Transverse colon (tissue), 4 donors: ENCODE results near the gene RGR. TPM values are rescaled to one million over a fixed set of nuclear protein-coding genes. Genes with fewer than 3 reads are reported as not detected.
A peak's percentile ranks its signal among the peaks of the same experiment; 100 is the strongest.

Experiments used
- DNase-seq: peaks from one replicate; pipeline ENCODE4 v3.0.0-alpha.2; 2019
- H3K27ac ChIP-seq, 4 donors: fragments of 200-600 bp; sonication (generic); 2 replicates each; pipeline ENCODE4 v1.5.1; 2016 to 2018; ENCODE audit warnings: inconsistent platforms in 4 of 4
- H3K27me3 ChIP-seq: fragments of 200-600 bp; sonication (generic); 2 replicates; pipeline ENCODE4 v1.5.1; 2017; ENCODE audit warnings: inconsistent platforms
- H3K36me3 ChIP-seq, 4 donors: fragments of 200-600 bp; sonication (generic); 2 replicates each; pipeline ENCODE4 v1.5.1; 2017 to 2019; ENCODE audit warnings: inconsistent platforms in 4 of 4
- H3K4me1 ChIP-seq, 4 donors: fragments of 200-600 bp; sonication (generic); 2 replicates each; pipeline ENCODE4 v1.5.1; 2017 to 2020; ENCODE audit warnings: inconsistent platforms in 4 of 4
- H3K4me3 ChIP-seq, 4 donors: fragments of 200-600 bp; sonication (generic); 1 replicate in 1 of 4; 2 replicates in 3 of 4; pipeline versions ENCODE4 v1.5.1 to v1.6.1; 2017 to 2019; ENCODE audit warnings: inconsistent platforms in 4 of 4
- H3K9me3 ChIP-seq, 2 donors: fragments of 200-600 bp; sonication (generic); 2 replicates each; pipeline ENCODE4 v1.5.1; 2017 to 2019; ENCODE audit warnings: inconsistent platforms in 2 of 2
- EP300 ChIP-seq: sonication (generic); formaldehyde crosslinking; IDR thresholded peaks from one replicate; pipeline ENCODE4 v1.6.1; 2017; ENCODE audit warnings: antibody characterized with exemption, low read depth
- POLR2A ChIP-seq: fragments of 450-650 bp; IDR thresholded peaks from one replicate; pipeline ENCODE4 v1.6.1; 2016; ENCODE audit warnings: antibody characterized with exemption, mild to moderate bottlenecking, moderate library complexity
- POLR2AphosphoS5 ChIP-seq, 3 donors: sonication (generic); formaldehyde crosslinking; IDR thresholded peaks; one replicate each; pipeline ENCODE4 v1.6.1; 2016; ENCODE audit warnings: antibody characterized with exemption in 3 of 3
- WGBS, 2 donors: methylation state at CpG; one replicate each; pipeline ENCODE4 v1.1.5; 2018; ENCODE audit warnings: low coverage in 1 of 2; 5-methylcytosine and 5-hydroxymethylcytosine counted together
- in situ Hi-C, 4 donors: fragments of 200-750 bp; cut with MboI; loops; one replicate each; pipeline versions ENCODE4 v1.15.0 to v1.15.1; 2017; ENCODE audit warnings: low sequenced_read_pairs in 3 of 4, low pct_ligation_motif_present in 1 of 4, low pct_unique_long_range_greater_than_20kb in 1 of 4
- intact Hi-C: fragments of 100-400 bp; cut with DNase I; formaldehyde crosslinking; loops from one replicate; pipeline ENCODE4 v1.15.1; 2023; ENCODE audit warnings: low total_unique reads
- total RNA-seq, 4 donors: library from RNA; depleted of rRNA; stranded (reverse); fragments of >200 nt; gene quantifications; one replicate each; pipeline ENCODE4 v1.1.0, GENCODE V29; 2016
- TF ChIP-seq, protein P1 (sequence below), 5 experiments: fragments of 200-600 bp in 3 of 5; fragments of 450-650 bp in 2 of 5; sonication (generic) in 3 of 5; IDR thresholded peaks; 1 replicate in 2 of 5; 2 replicates in 3 of 5; pipeline ENCODE4 v1.5.1; 2016 to 2017; ENCODE audit warnings: antibody characterized with exemption in 5 of 5, inconsistent platforms in 3 of 5, mild to moderate bottlenecking in 2 of 5, moderate library complexity in 1 of 5

Gene RGR
- total RNA-seq, 4 donors from 2014 or later: 1.1 to 6.0 (median 1.2) TPM; not detected in 1

DNA sequence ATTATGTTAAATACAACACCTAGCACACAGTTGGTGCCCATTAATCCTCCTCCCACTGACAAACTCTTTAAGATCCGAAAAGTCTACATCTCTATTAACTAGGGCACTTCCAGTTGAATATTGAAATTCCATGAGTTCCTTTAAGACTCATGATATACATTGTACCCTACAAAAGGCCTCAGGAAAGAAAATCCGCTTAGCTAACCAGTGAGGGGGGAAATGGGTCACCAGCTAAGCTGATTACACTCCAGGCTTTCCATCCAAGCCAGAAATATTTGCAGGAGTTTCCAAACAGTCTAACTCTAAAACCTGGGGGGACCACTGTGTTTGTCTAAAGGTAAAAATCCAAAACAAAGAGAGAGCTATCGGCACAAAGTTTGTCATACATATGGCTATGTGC, 18.2 kb upstream of the RGR start:
- no peaks in the 10 kb centered on the region for H3K9me3 ChIP-seq
- H3K4me3 ChIP-seq: no peak overlapping the region
- DNase-seq: no peak
- no peaks in the 10 kb centered on the region for H3K4me1 ChIP-seq
- 72 to 80% methylated on average over 2 to 3 of the region's 3 CpGs for WGBS, 2 donors
- no peak overlapping the region for H3K27ac ChIP-seq
- peaks cover 5% of the 10 kb centered on the region for H3K27me3 ChIP-seq
- no peaks in the 10 kb centered on the region for H3K36me3 ChIP-seq
- intact Hi-C loops (no loop called here), in situ Hi-C loops (no loop called here)
- TF ChIP-seq EP300 (no peak), POLR2A (no peak), POLR2AphosphoS5 (IDR thresholded peaks at IDR 0.05) (no peak)
- TF ChIP-seq, protein P1, sequence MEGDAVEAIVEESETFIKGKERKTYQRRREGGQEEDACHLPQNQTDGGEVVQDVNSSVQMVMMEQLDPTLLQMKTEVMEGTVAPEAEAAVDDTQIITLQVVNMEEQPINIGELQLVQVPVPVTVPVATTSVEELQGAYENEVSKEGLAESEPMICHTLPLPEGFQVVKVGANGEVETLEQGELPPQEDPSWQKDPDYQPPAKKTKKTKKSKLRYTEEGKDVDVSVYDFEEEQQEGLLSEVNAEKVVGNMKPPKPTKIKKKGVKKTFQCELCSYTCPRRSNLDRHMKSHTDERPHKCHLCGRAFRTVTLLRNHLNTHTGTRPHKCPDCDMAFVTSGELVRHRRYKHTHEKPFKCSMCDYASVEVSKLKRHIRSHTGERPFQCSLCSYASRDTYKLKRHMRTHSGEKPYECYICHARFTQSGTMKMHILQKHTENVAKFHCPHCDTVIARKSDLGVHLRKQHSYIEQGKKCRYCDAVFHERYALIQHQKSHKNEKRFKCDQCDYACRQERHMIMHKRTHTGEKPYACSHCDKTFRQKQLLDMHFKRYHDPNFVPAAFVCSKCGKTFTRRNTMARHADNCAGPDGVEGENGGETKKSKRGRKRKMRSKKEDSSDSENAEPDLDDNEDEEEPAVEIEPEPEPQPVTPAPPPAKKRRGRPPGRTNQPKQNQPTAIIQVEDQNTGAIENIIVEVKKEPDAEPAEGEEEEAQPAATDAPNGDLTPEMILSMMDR (IDR thresholded peaks at IDR 0.05): no peak

DNA sequence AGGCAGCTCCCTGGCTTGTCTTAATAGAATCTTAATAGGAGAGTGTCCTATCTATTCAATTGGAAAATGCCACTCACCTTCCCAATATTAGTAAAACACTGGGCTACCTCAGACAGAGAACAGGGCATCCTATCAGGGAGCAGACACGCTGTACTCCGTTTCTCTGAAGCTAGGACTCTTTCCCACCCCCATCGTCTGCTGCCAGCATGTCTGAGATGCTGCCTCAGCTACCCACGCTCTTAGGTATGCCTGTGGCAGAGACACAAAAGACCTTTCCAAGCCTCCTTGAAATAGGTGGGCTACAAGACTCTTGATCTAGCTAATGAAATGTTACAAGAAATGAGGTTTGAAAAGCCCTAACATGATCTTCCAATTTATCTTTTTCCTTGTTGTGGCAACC, 17.0 kb upstream of the RGR start:
- intact Hi-C loops: no loop called here
- Histone ChIP-seq H3K27me3 (peaks cover 5% of the 10 kb centered on the region), H3K9me3 (no peaks in the 10 kb centered on the region), H3K4me3 (no peak overlapping the region), H3K4me1 (no peaks in the 10 kb centered on the region), H3K27ac (no peak overlapping the region), H3K36me3 (no peaks in the 10 kb centered on the region)
- no peak for DNase-seq
- in situ Hi-C loops: no loop called here
- WGBS, 2 donors: 50 to 78% methylated on average over 2 to 4 of the region's 4 CpGs
- TF ChIP-seq POLR2AphosphoS5 (IDR thresholded peaks at IDR 0.05): no peak
- TF ChIP-seq POLR2A: no peak
- TF ChIP-seq, protein P1 (IDR thresholded peaks at IDR 0.05): no peak
- TF ChIP-seq EP300: no peak

DNA sequence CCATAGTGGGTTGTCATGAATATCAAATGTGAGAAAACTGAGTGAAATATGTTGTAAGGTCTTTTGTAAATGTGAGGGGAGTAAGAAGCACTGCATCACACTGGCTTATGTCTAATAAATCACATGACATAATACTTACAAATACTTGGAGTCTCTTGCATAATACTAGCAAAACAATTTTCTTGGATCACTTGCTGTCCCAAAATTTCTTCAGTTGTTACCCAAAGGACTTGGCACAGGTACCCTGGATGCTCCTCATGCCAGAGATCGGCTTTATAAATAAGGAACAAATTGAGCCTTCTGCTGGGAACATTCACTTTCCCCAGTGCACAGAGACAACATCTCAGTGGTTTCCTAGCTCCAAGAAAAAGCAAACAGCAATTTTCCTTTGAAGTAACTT, 14.5 kb upstream of the RGR start:
- 76 to 80% methylated on average over 1 of the region's 1 CpG for WGBS, 2 donors
- Histone ChIP-seq H3K27ac (no peak overlapping the region), H3K4me1 (no peaks in the 10 kb centered on the region), H3K36me3 (no peaks in the 10 kb centered on the region), H3K9me3 (no peaks in the 10 kb centered on the region), H3K27me3 (no peaks in the 10 kb centered on the region), H3K4me3 (no peak overlapping the region)
- intact Hi-C loops: no loop called here
- in situ Hi-C loops: no loop called here
- TF ChIP-seq EP300 (no peak), POLR2AphosphoS5 (IDR thresholded peaks at IDR 0.05) (peak in 1 of 3 donors; percentile 42), POLR2A (no peak)
- TF ChIP-seq, protein P1 (IDR thresholded peaks at IDR 0.05): no peak
- no peak for DNase-seq

DNA sequence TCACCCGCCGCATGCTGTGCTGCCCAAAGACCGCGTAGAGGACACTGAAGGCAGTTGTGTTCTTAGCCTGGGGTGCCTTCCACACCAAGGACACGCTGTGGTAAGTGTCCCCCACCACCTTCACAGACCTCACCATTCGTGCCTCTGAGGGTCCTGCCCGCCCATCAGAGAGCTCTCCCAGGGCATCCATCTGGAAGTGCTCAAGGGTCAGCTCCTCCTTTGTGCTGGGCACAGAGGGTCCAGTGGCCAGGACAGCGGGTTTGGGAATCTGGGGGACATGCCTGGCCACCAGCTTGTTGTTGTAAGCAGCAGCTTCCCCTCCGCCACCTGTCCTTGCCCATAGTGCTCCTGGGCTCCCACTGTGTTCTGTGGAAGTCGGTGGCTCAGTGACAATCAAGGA, 12.5 kb upstream of the RGR start:
- Histone ChIP-seq H3K27ac (no peak overlapping the region), H3K9me3 (no peaks in the 10 kb centered on the region), H3K4me3 (no peak overlapping the region), H3K4me1 (no peaks in the 10 kb centered on the region), H3K36me3 (no peaks in the 10 kb centered on the region), H3K27me3 (peaks cover 4% of the 10 kb centered on the region)
- in situ Hi-C loops (no loop called here), intact Hi-C loops (no loop called here)
- 77% methylated on average over 10 of the region's 10 CpGs; no CpG with 5 or more reads in 1 of the 2 donors for WGBS, 2 donors
- TF ChIP-seq POLR2AphosphoS5 (IDR thresholded peaks at IDR 0.05) (no peak), POLR2A (no peak)
- no peak for DNase-seq

DNA sequence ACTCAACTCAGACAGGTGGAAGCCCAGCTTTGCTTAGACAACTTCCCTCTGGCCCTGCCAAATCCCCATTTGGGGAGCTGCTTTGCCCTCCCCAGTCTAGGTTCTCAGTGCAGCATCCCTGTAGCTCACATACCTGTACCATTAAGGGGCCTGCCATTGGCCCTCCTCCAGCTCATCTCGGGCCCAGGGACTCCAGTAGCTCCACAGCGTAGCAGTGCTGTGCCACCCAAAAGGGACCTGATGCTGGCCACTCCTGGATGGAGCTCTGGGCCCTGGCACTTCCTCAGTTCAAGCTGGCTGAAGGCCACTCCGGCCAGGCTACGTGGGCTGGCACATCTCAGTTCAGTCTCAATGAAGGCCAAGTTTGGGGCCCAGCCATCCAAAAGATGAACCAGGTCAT, 10.9 kb upstream of the RGR start:
- intact Hi-C loops: no loop called here
- in situ Hi-C loops: no loop called here
- Histone ChIP-seq H3K9me3 (no peaks in the 10 kb centered on the region), H3K36me3 (no peaks in the 10 kb centered on the region), H3K27ac (no peak overlapping the region), H3K4me3 (no peak overlapping the region), H3K27me3 (peaks cover 5% of the 10 kb centered on the region), H3K4me1 (no peaks in the 10 kb centered on the region)
- TF ChIP-seq POLR2A (no peak), EP300 (no peak), POLR2AphosphoS5 (IDR thresholded peaks at IDR 0.05) (no peak)
- TF ChIP-seq, protein P1 (IDR thresholded peaks at IDR 0.05): no peak
- no peak for DNase-seq
- WGBS, 2 donors: 78% methylated on average over 4 of the region's 4 CpGs; no CpG with 5 or more reads in 1 of the 2 donors
